HEK293T (cell line): ENCODE results near the gene PAPPA.

Experiments used
- CTCF ChIA-PET: fragments of 350-600 bp; formaldehyde crosslinking; extraction: SDS; loops from one replicate; lab custom pipeline; 2021; ENCODE audit warnings: antibody characterized with exemption, inconsistent platforms; lab: Yijun Ruan, JAX
- POLR2A ChIA-PET: fragments of 350-600 bp; formaldehyde crosslinking; extraction: SDS; loops from one replicate; lab custom pipeline; 2020; ENCODE audit warnings: antibody characterized with exemption, inconsistent platforms; lab: Yijun Ruan, JAX
- DNase-seq: peaks from one replicate; pipeline ENCODE4 v3.0.0; 2012; ENCODE audit warnings: mixed read lengths; ENCODE audit errors: extremely low spot score
- ARNT ChIP-seq: fragments of 450-650 bp; IDR thresholded peaks from 2 replicates; pipeline ENCODE4 v1.6.1; 2017; ENCODE audit warnings: mild to moderate bottlenecking
- BHLHE40 ChIP-seq: fragments of 450-650 bp; IDR thresholded peaks from 2 replicates; pipeline ENCODE4 v1.6.1; 2016; ENCODE audit warnings: mild to moderate bottlenecking, moderate library complexity, borderline replicate concordance
- CTBP1 ChIP-seq: fragments of 450-650 bp; IDR thresholded peaks from 2 replicates; pipeline ENCODE4 v1.6.1; 2016; ENCODE audit warnings: borderline replicate concordance
- ELF4 ChIP-seq: fragments of 450-650 bp; IDR thresholded peaks from 2 replicates; pipeline ENCODE4 v1.6.1; 2017; ENCODE audit warnings: antibody characterized with exemption
- FOXA1 ChIP-seq: fragments of 450-650 bp; IDR thresholded peaks from 2 replicates; pipeline ENCODE4 v1.6.1; 2016; ENCODE audit warnings: mild to moderate bottlenecking
- FOXK2 ChIP-seq: fragments of 450-650 bp; IDR thresholded peaks from 2 replicates; pipeline ENCODE4 v1.6.1; 2016; ENCODE audit warnings: mild to moderate bottlenecking
- FOXM1 ChIP-seq: fragments of 450-650 bp; IDR thresholded peaks from 2 replicates; pipeline ENCODE4 v1.6.1; 2017; ENCODE audit warnings: mild to moderate bottlenecking, borderline replicate concordance
- HDGF ChIP-seq: fragments of 450-650 bp; IDR thresholded peaks from 2 replicates; pipeline ENCODE4 v1.6.1; 2017; ENCODE audit warnings: antibody characterized with exemption, borderline replicate concordance
- L3MBTL2 ChIP-seq: fragments of 450-650 bp; conservative IDR thresholded peaks from 2 replicates; pipeline ENCODE4 v1.6.1; 2016; ENCODE audit warnings: mild to moderate bottlenecking
- LEF1 ChIP-seq: fragments of 450-650 bp; IDR thresholded peaks from 2 replicates; pipeline ENCODE4 v1.6.1; 2017; ENCODE audit warnings: mild to moderate bottlenecking, borderline replicate concordance
- NFRKB ChIP-seq: fragments of 450-650 bp; IDR thresholded peaks from 2 replicates; pipeline ENCODE4 v1.6.1; 2016; ENCODE audit warnings: mild to moderate bottlenecking, moderate library complexity
- SP1 ChIP-seq: fragments of 450-650 bp; IDR thresholded peaks from 2 replicates; pipeline ENCODE4 v1.6.1; 2017
- SUZ12 ChIP-seq: fragments of 450-650 bp; IDR thresholded peaks from 2 replicates; pipeline ENCODE4 v1.6.1; 2016; ENCODE audit warnings: mild to moderate bottlenecking
- TARDBP ChIP-seq: fragments of 450-650 bp; IDR thresholded peaks from 2 replicates; pipeline ENCODE4 v1.6.1; 2016
- ZNF384 ChIP-seq: fragments of 450-650 bp; IDR thresholded peaks from 2 replicates; pipeline ENCODE4 v1.6.1; 2016
- TF ChIP-seq, protein P1 (sequence below): fragments of 450-650 bp; IDR thresholded peaks from 2 replicates; pipeline ENCODE4 v1.6.1; 2016

The PAPPA gene

DNA sequence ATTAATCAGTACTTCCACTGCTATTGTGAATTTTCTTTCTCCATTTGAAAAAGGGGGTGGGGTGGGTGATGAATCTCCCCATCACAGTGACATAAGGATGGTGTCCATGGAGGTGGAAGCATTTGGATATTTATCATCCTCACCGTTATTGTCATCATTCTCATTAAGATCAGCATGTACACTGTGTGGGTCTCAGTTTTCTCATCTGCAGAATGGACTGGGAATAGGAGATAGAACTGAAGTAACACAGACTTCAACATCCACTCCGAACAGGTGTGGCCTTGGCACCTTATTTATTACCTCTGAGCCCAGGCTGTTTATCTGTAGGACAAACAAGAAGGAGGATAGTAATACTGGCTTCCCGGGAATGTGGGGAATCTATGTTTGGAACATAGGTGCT, 165.9 kb downstream of the PAPPA start:
- POLR2A ChIA-PET: no interaction called here
- DNase-seq: no peak
- TF ChIP-seq SUZ12 (no peak), ELF4 (no peak), ARNT (no peak), LEF1 (no peak), TARDBP (no peak), SP1 (no peak)
- CTCF ChIA-PET: no interaction called here

DNA sequence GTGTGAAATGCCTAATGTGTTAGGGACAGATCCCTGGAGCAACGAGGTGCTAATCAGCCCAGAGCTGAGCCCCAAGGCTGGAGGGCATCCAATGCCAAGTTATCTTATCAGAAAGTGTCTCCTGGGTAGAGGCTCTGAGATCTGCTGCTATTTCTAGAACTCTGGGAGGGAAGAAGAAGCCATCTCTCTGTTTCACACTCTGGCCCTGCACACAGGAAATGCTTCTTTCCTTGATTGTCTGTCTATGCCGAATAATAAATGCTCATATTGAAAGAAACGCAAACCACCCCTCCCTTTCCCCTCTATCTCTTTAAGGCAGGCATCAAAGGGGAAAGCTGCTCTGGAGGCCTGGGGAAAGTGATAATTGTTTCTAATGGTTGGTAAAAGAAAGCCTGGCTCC, 166.7 kb downstream of the PAPPA start:
- TF ChIP-seq SUZ12: no peak
- TF ChIP-seq CTBP1: no peak
- no peak for TF ChIP-seq HDGF
- TF ChIP-seq TARDBP: no peak
- no peak for TF ChIP-seq NFRKB
- no peak for TF ChIP-seq FOXK2
- no peak for TF ChIP-seq SP1
- no peak for TF ChIP-seq ARNT
- TF ChIP-seq FOXM1: no peak
- TF ChIP-seq, protein P1, sequence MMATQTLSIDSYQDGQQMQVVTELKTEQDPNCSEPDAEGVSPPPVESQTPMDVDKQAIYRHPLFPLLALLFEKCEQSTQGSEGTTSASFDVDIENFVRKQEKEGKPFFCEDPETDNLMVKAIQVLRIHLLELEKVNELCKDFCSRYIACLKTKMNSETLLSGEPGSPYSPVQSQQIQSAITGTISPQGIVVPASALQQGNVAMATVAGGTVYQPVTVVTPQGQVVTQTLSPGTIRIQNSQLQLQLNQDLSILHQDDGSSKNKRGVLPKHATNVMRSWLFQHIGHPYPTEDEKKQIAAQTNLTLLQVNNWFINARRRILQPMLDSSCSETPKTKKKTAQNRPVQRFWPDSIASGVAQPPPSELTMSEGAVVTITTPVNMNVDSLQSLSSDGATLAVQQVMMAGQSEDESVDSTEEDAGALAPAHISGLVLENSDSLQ: no peak
- no peak for TF ChIP-seq BHLHE40
- DNase-seq: no peak
- POLR2A ChIA-PET: no interaction called here
- CTCF ChIA-PET: no interaction called here

DNA sequence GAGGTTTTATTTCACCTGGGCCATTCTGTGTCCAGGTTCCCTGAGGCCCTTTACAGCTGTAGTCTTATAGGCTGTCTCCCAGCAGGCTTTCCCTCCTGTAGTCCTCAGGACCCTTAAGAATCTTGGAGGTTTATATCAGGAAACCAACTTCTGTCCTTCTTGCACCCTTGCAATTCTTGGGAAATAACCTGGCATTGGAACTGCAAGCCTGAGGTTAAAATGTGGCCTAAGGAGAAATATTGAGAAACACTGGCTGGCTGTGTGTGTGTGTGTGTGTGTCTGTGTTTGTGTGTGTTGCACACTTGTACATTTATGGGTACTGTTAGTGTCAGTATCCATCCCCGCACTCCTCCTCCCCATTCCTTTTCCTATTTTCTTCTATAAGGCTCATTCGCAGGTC, 168.9 kb downstream of the PAPPA start:
- POLR2A ChIA-PET: no interaction called here

DNA sequence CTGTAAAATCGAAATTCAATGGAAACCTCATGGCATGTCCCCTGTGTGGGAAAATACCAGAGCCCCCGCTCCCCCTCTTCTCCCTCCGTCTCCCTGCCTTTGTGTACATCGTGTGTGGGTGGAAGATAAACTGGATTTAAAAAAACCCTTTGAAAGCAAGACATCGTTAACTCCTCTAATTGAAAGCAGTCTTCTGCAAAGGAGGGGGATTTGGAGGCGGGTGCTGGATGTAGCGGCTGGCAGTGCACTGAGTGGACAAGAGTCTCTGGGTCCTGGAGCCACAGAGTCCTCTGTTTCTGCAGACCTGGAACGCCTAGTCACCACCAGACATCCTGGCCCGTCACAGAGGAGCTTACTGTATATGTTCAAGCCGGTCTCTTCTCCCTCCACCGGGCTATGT, 169.4 kb downstream of the PAPPA start:
- TF ChIP-seq TARDBP (no peak), ARNT (no peak), ELF4 (no peak), BHLHE40 (no peak), NFRKB (no peak), FOXA1 (no peak), SP1 (no peak), ZNF384 (no peak), SUZ12 (no peak), L3MBTL2 (no peak), CTBP1 (no peak), FOXM1 (no peak), LEF1 (no peak), FOXK2 (no peak), HDGF (no peak)
- TF ChIP-seq, protein P1: no peak
- DNase-seq: no peak
- POLR2A ChIA-PET: no interaction called here
- CTCF ChIA-PET: no interaction called here

More for the DNA sequence above, 168.9 kb downstream of the PAPPA start:
- CTCF ChIA-PET: no interaction called here
- no peak for DNase-seq
- TF ChIP-seq FOXK2 (no peak), CTBP1 (no peak), ZNF384 (no peak), TARDBP (no peak), ARNT (no peak), NFRKB (no peak)
- TF ChIP-seq, protein P1: no peak

DNA sequence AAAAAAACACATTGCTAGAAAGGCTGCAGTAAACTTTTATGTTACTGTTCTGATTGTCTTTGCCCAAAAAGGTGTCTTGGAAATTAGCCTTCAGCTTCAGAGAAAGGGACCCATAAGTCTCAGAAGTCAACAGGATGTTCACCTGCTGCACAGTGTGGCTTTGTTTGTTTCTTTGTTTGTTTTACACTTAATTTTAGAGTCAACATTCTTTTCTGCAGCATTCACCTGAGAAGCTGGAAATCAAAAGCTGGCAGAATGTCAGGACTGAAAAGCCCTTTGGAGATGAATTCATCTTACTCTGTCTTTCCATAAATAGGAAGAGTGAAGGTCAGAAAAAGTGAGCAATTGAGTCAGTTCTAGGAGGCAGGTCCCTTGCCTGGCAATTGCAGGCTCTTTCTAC, 170.0 kb downstream of the PAPPA start:
- CTCF ChIA-PET: interaction anchor here (0.6 kb wide), 1 partner anchor 11 kb away, joined by 3 read pairs; no protein-coding TSS in a partner anchor
- TF ChIP-seq FOXM1: no peak
- TF ChIP-seq TARDBP: no peak
- TF ChIP-seq NFRKB: no peak
- TF ChIP-seq ZNF384: no peak
- no peak for TF ChIP-seq L3MBTL2
- no peak for TF ChIP-seq FOXA1
- TF ChIP-seq ELF4: no peak
- TF ChIP-seq BHLHE40: no peak
- no peak for TF ChIP-seq SP1
- TF ChIP-seq, protein P1: no peak
- no peak for TF ChIP-seq ARNT
- no peak for TF ChIP-seq SUZ12
- POLR2A ChIA-PET: no interaction called here
- no peak for DNase-seq

DNA sequence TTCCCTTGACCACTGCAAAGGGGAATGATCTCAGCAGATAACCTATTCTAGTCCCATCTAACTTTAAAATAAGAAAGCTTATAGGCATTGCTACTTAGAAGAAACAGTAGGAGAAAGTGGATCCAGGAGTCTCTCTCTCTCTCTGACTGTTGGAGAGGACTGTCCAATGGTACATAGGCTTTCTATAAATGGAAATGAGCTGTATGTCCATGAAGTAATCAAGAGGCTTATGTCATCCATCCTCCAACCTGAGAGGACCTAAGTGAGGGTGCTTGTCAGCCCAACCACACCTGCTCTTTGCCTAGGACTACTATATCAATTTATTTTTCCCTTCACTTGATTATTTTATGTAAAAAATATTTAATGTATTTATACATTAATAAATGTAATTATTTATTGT, 172.3 kb downstream of the PAPPA start:
- no peak for TF ChIP-seq ZNF384
- TF ChIP-seq LEF1: no peak
- POLR2A ChIA-PET: no interaction called here
- no peak for DNase-seq
- CTCF ChIA-PET: no interaction called here
